ENCODE data around the gene DCAKD.

Gene DCAKD

DNA sequence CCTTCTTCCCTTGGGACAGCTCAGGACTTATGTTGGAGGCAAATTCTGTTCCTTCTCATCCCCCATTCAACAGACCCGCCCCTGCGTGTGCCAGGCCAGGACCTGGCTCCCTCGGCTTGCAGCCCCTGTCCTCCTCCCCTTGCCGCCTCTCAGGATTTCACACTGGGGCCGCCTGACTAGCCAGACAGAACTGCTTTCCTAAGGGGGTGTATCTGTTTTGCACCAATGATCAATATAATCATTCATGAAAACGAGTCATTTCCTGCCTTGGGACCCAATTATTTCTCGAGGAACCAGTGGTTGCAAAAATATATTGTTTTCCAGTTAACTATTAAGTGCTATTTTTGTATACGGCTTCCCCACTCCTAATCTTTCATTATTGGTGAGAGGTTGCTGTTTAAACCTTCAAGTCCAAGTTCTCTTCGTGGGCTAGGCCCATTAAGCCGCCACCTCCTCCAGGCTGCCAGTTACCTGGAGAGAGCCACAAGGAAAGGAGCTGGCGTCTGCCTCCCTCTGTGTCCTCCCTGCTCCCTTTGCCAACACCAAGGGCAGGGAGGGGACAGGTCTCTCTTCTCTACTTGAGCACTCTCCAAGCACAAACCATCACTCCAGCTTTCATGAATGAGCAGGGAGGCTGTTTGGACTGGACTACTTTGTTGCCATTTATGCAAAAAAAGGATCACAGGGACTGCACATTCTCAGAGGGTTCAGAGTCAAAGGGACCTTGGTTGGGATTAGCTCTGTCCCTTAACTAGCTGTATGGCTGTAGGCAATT is 8.9 kb downstream of the DCAKD start:
- DNase-seq (ENCODE audit: low read depth): no peak
- TF ChIP-seq, protein P1, sequence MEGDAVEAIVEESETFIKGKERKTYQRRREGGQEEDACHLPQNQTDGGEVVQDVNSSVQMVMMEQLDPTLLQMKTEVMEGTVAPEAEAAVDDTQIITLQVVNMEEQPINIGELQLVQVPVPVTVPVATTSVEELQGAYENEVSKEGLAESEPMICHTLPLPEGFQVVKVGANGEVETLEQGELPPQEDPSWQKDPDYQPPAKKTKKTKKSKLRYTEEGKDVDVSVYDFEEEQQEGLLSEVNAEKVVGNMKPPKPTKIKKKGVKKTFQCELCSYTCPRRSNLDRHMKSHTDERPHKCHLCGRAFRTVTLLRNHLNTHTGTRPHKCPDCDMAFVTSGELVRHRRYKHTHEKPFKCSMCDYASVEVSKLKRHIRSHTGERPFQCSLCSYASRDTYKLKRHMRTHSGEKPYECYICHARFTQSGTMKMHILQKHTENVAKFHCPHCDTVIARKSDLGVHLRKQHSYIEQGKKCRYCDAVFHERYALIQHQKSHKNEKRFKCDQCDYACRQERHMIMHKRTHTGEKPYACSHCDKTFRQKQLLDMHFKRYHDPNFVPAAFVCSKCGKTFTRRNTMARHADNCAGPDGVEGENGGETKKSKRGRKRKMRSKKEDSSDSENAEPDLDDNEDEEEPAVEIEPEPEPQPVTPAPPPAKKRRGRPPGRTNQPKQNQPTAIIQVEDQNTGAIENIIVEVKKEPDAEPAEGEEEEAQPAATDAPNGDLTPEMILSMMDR (conservative IDR thresholded peaks at IDR 0.05; ENCODE audit: low read depth, low read length): no peak
- H3K4me3 ChIP-seq (ENCODE audit: low read length): no peak overlapping the region

DNA sequence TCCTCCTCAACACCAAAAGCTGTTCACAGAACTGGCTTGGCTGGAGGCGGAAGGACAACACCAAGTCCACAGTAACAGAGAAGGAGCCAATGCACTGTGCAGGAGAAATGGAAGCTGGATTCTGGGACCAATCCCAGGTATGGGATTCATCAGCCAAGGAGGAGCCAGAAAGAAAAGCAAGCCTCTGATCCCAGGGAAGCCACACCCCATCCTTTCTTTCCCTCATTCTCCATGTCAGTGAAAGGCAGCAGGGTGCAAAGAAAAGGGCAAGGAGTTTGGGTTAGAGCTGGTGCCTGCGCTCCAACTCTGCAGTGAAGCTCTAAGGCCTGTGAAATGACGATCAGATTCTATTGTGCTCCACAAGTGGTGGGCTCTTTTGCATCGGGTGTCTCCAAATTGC is 11.0 kb downstream of the DCAKD start:
- DNase-seq (ENCODE audit: low read depth): no peak
- no peak overlapping the region for H3K4me3 ChIP-seq (ENCODE audit: low read length)
- TF ChIP-seq, protein P1 (conservative IDR thresholded peaks at IDR 0.05; ENCODE audit: low read depth, low read length): no peak

DNA sequence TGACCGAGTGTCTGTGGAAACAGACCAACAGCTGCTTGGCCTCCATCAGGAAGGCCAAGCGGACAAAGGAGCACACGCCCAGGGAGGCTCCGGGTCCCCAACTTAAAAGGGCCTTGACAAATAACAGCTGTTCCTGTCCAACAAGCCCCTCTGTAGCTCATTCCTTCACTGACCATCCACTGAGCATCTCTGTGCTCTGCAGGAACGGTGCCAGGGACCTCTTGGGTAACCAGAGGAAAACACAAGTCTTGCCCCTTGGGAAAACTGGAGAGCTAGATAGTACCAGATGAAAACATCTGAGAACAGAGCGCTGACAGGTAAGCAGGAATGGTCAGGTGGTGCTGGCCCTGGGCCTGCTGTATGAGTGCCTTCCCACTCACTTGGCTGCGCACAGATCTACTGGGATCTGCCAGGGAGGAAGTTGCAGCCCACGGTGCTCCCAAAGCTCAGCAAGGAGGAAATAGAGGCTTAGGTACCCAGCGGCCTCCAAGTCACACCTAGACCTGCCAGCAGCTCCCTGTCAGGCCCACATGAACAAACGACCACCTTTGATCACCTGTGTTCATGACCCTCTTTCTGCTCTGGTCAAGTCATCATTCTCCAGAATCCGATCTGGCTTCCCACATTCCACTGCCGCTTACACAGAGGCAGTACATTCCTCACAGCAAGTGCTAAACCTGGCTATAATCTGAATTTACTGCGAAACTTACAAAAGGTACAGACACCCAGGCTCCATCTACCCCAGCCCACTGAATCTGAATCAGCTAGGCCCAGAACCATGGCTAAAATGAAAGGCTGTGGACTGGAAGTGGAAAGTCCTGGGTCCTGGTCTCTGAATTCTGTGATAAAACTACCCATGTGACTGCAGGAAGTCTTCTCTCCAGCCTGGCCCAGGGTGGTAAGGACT is 12.5 kb downstream of the DCAKD start:
- DNase-seq (ENCODE audit: low read depth): no peak
- TF ChIP-seq, protein P1 (conservative IDR thresholded peaks at IDR 0.05; ENCODE audit: low read depth, low read length): no peak
- no peak overlapping the region for H3K4me3 ChIP-seq (ENCODE audit: low read length)

DNA sequence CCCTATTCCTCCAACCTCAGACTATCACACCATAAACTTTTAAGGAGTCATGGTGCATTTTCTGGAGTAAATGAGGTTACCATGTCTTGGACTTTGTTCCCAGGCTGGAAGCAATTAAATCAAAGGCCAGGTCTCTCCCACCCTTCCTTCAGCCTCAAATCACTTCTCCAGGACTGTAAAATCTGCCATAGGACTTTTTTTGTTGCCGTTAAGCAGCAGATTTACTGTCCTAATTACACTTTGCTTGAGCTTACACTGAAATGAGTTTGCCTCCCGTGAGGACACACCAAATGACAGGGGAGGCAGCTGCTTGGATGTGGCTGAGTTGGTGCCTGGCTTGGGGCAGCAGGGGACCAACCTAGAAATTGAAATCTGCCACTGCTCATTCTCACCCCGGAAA is 14.7 kb downstream of the DCAKD start:
- no peak for DNase-seq (ENCODE audit: low read depth)
- TF ChIP-seq, protein P1 (conservative IDR thresholded peaks at IDR 0.05; ENCODE audit: low read depth, low read length): no peak
- no peak overlapping the region for H3K4me3 ChIP-seq (ENCODE audit: low read length)

DNA sequence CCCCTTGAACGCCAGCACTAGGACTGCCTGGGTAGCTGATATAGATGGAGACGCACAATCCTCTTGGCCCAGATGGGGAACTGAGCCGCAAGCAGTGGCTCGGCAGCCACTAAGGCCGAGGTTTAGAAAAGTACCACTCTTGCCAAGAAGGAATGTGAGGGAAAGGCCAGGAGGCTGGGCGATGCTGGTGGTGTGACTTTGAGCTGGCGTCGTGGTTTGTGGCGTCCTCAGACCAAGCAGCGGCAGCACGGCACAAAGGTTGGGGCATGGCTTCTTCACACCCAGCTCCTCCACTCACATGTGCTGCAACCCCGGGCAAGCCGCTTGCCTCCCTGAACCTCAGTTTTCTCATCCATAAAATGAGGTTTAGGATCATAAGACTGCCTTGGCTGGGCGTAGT is 15.6 kb downstream of the DCAKD start:
- no peak for DNase-seq (ENCODE audit: low read depth)
- no peak overlapping the region for H3K4me3 ChIP-seq (ENCODE audit: low read length)
- TF ChIP-seq, protein P1 (conservative IDR thresholded peaks at IDR 0.05; ENCODE audit: low read depth, low read length): no peak

DNA sequence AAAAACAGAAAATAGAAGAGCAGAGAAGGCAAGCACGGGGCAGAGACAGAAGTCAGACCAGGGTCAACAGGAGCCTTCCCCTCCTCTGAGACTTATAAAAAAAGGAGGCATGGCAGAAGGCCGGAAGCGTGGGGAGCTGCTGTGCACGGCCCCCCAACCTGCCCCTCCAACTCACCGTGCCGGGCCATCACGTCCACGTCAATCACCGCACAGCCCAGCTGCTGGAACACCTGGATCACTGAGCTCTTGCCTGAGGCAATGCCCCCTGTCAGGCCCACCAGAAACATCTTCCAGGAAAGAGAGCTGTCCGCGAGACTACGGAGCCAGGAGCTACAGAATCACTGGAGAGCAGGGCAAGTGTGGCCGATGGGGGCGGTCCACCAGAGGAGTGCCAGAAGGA is 16.8 kb downstream of the DCAKD start:
- no peak for DNase-seq (ENCODE audit: low read depth)
- no peak overlapping the region for H3K4me3 ChIP-seq (ENCODE audit: low read length)
- TF ChIP-seq, protein P1 (conservative IDR thresholded peaks at IDR 0.05; ENCODE audit: low read depth, low read length): no peak

All from retinal pigment epithelial cell (primary cell).